Urinary bladder (tissue), 4 donors: ENCODE measurements around the gene NUPR1. TPM values are rescaled to one million over a fixed set of nuclear protein-coding genes. Genes with fewer than 3 reads are reported as not detected.

ENCODE experiments used
- DNase-seq: peaks from one replicate; pipeline ENCODE4 v3.0.0-alpha.2; 2015; ENCODE audit errors: extremely low spot score
- H3K27ac ChIP-seq: one replicate; pipeline ENCODE4 v1.5.1; 2013; ENCODE audit warnings: low read depth, mild to moderate bottlenecking, moderate library complexity
- H3K36me3 ChIP-seq: one replicate; pipeline ENCODE4 v1.6.1; 2013; ENCODE audit warnings: mild to moderate bottlenecking, moderate library complexity; ENCODE audit not compliant: insufficient read depth
- H3K4me1 ChIP-seq: one replicate; pipeline ENCODE4 v1.6.1; 2013; ENCODE audit warnings: mild to moderate bottlenecking, moderate library complexity; ENCODE audit not compliant: insufficient read depth
- H3K4me3 ChIP-seq: one replicate; pipeline ENCODE4 v1.5.1; 2013; ENCODE audit warnings: low read depth, low read length
- WGBS: extraction: QIAGEN DNeasy Blood & Tissue Kit; methylation state at CpG from one replicate; pipeline ENCODE4 v1.1.7; 2013; 5-methylcytosine and 5-hydroxymethylcytosine counted together
- polyA plus RNA-seq: library from polyadenylated mRNA; stranded (reverse); fragments of 200-250 nt; gene quantifications from one replicate; pipeline ENCODE4 v1.2.3, GENCODE V29; 2013
- total RNA-seq: library from RNA; depleted of rRNA; stranded (reverse); fragments of >200 nt; gene quantifications from one replicate; pipeline ENCODE4 v1.2.3, GENCODE V29; 2014
- donor health status: healthy with polysubstance abuse.
- donor health status: healthy.

The NUPR1 gene
- total RNA-seq (4.1 TPM), polyA plus RNA-seq (549 TPM)

GRCh38 chr16:28538733-28539596 lies at the start of gene NUPR1:
TSS of gene NUPR1 (minus strand) at chr16:28538974. CDS start at chr16:28538907, 67 bp downstream.
- WGBS, result 18% methylated on average over 22 of the region's 22 CpGs
- DNase-seq, result peak; percentile 89
- Histone ChIP-seq H3K36me3 (no peaks in the 10 kb centered on the region), H3K4me3 (peak within 1 kb of the TSS; percentile 46), H3K27ac (peak within 1 kb of the TSS; percentile 93), H3K4me1 (no peaks in the 10 kb centered on the region)

GRCh38 chr16:28587386-28587785 lies 48.6 kb upstream of the NUPR1 start:
- no peak for DNase-seq
- Histone ChIP-seq H3K4me3 (no peak overlapping the region), H3K4me1 (no peaks in the 10 kb centered on the region), H3K27ac (no peak overlapping the region), H3K36me3 (peaks cover 8% of the 10 kb centered on the region)
- WGBS, result 85% methylated on average over 8 of the region's 8 CpGs

- Histone ChIP-seq H3K36me3 (peaks cover 10% of the 10 kb centered on the region), H3K27ac (no peak overlapping the region), H3K4me3 (no peak overlapping the region), H3K4me1 (no peaks in the 10 kb centered on the region)
- WGBS, result 85% methylated on average over 3 of the region's 3 CpGs
- no peak for DNase-seq
Measured at GRCh38 chr16:28586466-28586865, 47.7 kb upstream of the NUPR1 start.

- WGBS, result 86% methylated on average over 11 of the region's 11 CpGs
- Histone ChIP-seq H3K4me1 (no peaks in the 10 kb centered on the region), H3K4me3 (no peak overlapping the region), H3K27ac (no peak overlapping the region), H3K36me3 (peaks cover 10% of the 10 kb centered on the region)
- DNase-seq, result no peak
Measured at GRCh38 chr16:28585674-28586073, 46.9 kb upstream of the NUPR1 start.

GRCh38 chr16:28580726-28581315 lies 42.0 kb upstream of the NUPR1 start:
- H3K4me3 ChIP-seq, result no peak overlapping the region

GRCh38 chr16:28575446-28576109 lies 36.8 kb upstream of the NUPR1 start:
- Histone ChIP-seq H3K36me3 (no peaks in the 10 kb centered on the region), H3K4me1 (no peaks in the 10 kb centered on the region), H3K27ac (no peak overlapping the region), H3K4me3 (no peak overlapping the region)
- WGBS, result 92% methylated on average over 8 of the region's 8 CpGs
- no peak for DNase-seq

More at GRCh38 chr16:28580726-28581315, 42.0 kb upstream of the NUPR1 start:
- H3K36me3 ChIP-seq, result peaks cover 2% of the 10 kb centered on the region
- no peaks in the 10 kb centered on the region for H3K4me1 ChIP-seq
- 95% methylated on average over 15 of the region's 15 CpGs for WGBS
- no peak for DNase-seq
- H3K27ac ChIP-seq, result no peak overlapping the region

- no peak overlapping the region for H3K4me3 ChIP-seq
- WGBS, result 92% methylated on average over 2 of the region's 2 CpGs
- H3K36me3 ChIP-seq, result no peaks in the 10 kb centered on the region
- DNase-seq, result no peak
- H3K27ac ChIP-seq, result no peak overlapping the region
- no peaks in the 10 kb centered on the region for H3K4me1 ChIP-seq
Measured at GRCh38 chr16:28574925-28575324, 36.2 kb upstream of the NUPR1 start.

GRCh38 chr16:28573738-28574718 lies 35.3 kb upstream of the NUPR1 start:
- no peak overlapping the region for H3K4me3 ChIP-seq
- WGBS, result 85% methylated on average over 17 of the region's 17 CpGs
- DNase-seq, result no peak
- H3K27ac ChIP-seq, result no peak overlapping the region
- H3K36me3 ChIP-seq, result no peaks in the 10 kb centered on the region
- H3K4me1 ChIP-seq, result no peaks in the 10 kb centered on the region

GRCh38 chr16:28572696-28573510 lies 34.1 kb upstream of the NUPR1 start:
- H3K4me3 ChIP-seq, result no peak overlapping the region
- H3K4me1 ChIP-seq, result no peaks in the 10 kb centered on the region
- H3K27ac ChIP-seq, result peak overlapping the region; percentile 14
- DNase-seq, result peak; percentile 39
- 20% methylated on average over 15 of the region's 15 CpGs for WGBS
- no peaks in the 10 kb centered on the region for H3K36me3 ChIP-seq

- WGBS, result 97% methylated on average over 4 of the region's 4 CpGs
- no peak for DNase-seq
- H3K4me1 ChIP-seq, result no peaks in the 10 kb centered on the region
- no peak overlapping the region for H3K27ac ChIP-seq
- no peaks in the 10 kb centered on the region for H3K36me3 ChIP-seq
- H3K4me3 ChIP-seq, result no peak overlapping the region
Measured at GRCh38 chr16:28569968-28570752, 31.4 kb upstream of the NUPR1 start.

GRCh38 chr16:28569021-28569420 lies 30.2 kb upstream of the NUPR1 start:
- 82% methylated on average over 5 of the region's 5 CpGs for WGBS
- no peak for DNase-seq
- H3K4me3 ChIP-seq, result no peak overlapping the region
- H3K27ac ChIP-seq, result no peak overlapping the region
- H3K4me1 ChIP-seq, result no peaks in the 10 kb centered on the region
- no peaks in the 10 kb centered on the region for H3K36me3 ChIP-seq

- Histone ChIP-seq H3K4me3 (no peak overlapping the region), H3K4me1 (no peaks in the 10 kb centered on the region), H3K36me3 (no peaks in the 10 kb centered on the region), H3K27ac (no peak overlapping the region)
- WGBS, result 89% methylated on average over 2 of the region's 2 CpGs
- DNase-seq, result no peak
Measured at GRCh38 chr16:28567292-28567691, 28.5 kb upstream of the NUPR1 start.
